Left renal pelvis (tissue), 4 donors: ENCODE results near the gene RABL2A. TPM values are rescaled to one million over a fixed set of nuclear protein-coding genes. Genes with fewer than 3 reads are reported as not detected.
"Not testable (repeated sequence)": the region's sequence is repeated elsewhere in the genome, so short reads cannot be mapped to it uniquely, and the experiment has no call there.

Experiments
- DNase-seq, 4 donors: peaks; one replicate each; pipeline ENCODE4 v3.0.0-alpha.2; 2013; ENCODE audit warnings: low read depth in 4 of 4, low spot score in 3 of 4
- polyA plus RNA-seq, 4 donors: library from polyadenylated mRNA; unstranded; fragments of 120-200 nt; gene quantifications; one replicate each; pipeline ENCODE4 v1.2.1, GENCODE V29; 2013; ENCODE audit not compliant: insufficient read length in 4 of 4

The RABL2A gene
- polyA plus RNA-seq, 4 donors: 27.7 to 63.7 (median 38.5) TPM

DNA sequence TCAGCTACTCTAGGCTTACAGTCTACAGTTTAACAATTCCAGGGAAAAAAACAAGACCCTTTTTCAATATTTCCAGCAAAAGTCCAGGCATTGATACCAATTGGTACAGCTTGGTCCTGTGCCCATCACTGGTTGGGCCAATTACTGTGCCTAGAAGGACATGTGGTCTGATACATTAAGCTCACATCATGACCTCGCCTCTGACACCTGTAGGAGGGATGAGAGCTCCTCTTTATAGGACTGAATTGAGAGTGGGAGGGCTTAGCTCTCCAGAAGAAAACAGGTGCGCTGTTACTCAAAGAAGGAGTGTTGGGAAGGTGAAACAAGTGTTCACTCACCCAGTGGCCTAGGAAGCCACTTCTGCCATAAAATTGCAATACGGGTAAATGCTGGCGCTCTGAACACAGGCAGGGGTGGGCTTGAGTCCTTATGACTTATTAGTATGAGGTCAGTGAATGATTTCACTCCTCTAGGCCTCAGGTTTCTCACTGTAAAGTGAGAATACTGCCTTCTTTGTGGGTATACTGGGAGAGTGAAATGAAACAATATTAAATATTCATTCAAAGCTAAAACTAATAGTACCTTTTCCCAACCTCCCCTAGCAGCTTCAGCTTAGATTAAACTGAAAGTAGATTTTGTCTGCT, 49.7 kb downstream of the RABL2A start:
- DNase-seq: no peak

GRCh38 chr2:113677330-113677729, 50.3 kb downstream of the RABL2A start:
- DNase-seq: no peak

DNA sequence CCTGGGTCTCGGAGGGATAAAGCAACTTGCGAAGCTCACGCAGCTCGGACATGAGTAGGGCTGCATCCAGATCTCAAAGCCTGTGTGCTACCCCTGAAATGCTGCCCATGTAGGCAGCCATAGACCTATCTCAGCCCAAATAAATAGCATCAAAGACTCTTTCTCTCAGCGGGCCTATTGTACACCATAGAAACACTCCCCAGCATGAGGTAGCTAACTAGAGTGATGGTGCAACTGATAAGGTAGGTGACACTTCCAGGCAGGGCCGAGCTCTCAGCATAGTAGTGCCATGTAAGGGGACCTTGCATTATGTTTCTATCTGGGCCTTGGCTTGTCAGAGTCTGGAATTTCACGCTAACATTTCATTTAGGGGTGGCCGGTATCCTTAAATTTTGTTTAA, 52.4 kb downstream of the RABL2A start:
- DNase-seq: no peak

GRCh38 chr2:113685471-113685870, 58.4 kb downstream of the RABL2A start:
- no peak for DNase-seq

- DNase-seq: no peak
Observed at GRCh38 chr2:113686537-113686936, 59.5 kb downstream of the RABL2A start.

DNA sequence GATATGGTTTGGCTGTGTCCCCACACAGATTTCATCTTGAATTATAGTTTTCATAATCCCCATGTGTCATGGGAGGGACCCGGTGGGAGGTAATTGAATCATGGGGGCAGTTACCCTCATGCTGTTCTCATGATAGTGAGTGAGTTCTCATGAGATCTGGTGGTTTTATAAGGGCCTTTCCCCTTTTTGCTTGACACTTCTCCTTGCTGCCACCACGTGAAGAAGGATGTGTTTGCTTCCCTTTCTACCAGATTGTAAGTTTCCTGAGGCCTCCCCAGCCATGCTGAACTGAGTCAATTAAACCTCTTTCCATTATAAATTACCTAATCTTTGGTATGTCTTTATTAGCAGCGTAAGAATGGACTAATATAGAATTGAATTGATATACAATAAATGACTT, 63.8 kb downstream of the RABL2A start:
- DNase-seq: not testable (repeated sequence)

Other genes with a start within 250 kb of the RABL2A start
- gene ZNG1B, start 189.6 kb upstream of the RABL2A start, polyA plus RNA-seq: 10 to 100 TPM; 32.4 to 58.5 (median 55.6) TPM
- under 1 TPM; 0.08 to 0.50 (median 0.14) TPM for gene FOXD4L1, start 128.6 kb upstream of the RABL2A start, polyA plus RNA-seq
- gene SLC35F5, start 129.4 kb downstream of the RABL2A start, polyA plus RNA-seq: 100 to 1,000 TPM in 3 of 4 donors, 10 to 100 TPM in 1; 86.1 to 146 (median 130) TPM